ENCODE results near the gene RAB6B. TPM values are rescaled to one million over a fixed set of nuclear protein-coding genes. Genes with fewer than 3 reads are reported as not detected.

RAB6B gene
- total RNA-seq, 4 donors from 2014 or later, result 0.53 to 1.2 (median 0.81) TPM

- Histone ChIP-seq H3K27ac (no peak overlapping the region), H3K4me3 (peak overlapping the region; percentile 36 to 71 (median 51)), H3K27me3 (peaks cover 0 to 4% of the 10 kb centered on the region in 2 donors), H3K36me3 (no peaks in the 10 kb centered on the region), H3K9me3 (no peaks in the 10 kb centered on the region), H3K4me1 (peaks cover 0 to 17% (median 4%) of the 10 kb centered on the region in 4 donors)
- no peak for DNase-seq
- no peak for TF ChIP-seq POLR2A (IDR thresholded peaks at IDR 0.05)
- TF ChIP-seq CTCF (IDR thresholded peaks at IDR 0.05), result no peak
Observed at GRCh38 chr3:133894353-133895207, 1.1 kb downstream of the RAB6B start.

- Histone ChIP-seq H3K27ac (no peak overlapping the region), H3K36me3 (no peaks in the 10 kb centered on the region), H3K27me3 (peaks cover 0 to 4% of the 10 kb centered on the region in 2 donors), H3K9me3 (no peaks in the 10 kb centered on the region), H3K4me1 (peaks cover 0 to 17% (median 4%) of the 10 kb centered on the region in 4 donors), H3K4me3 (no peak overlapping the region)
- no peak for TF ChIP-seq POLR2A (IDR thresholded peaks at IDR 0.05)
- no peak for TF ChIP-seq CTCF (IDR thresholded peaks at IDR 0.05)
- DNase-seq, result no peak
Observed at GRCh38 chr3:133893683-133894352, 1.9 kb downstream of the RAB6B start.

DNA sequence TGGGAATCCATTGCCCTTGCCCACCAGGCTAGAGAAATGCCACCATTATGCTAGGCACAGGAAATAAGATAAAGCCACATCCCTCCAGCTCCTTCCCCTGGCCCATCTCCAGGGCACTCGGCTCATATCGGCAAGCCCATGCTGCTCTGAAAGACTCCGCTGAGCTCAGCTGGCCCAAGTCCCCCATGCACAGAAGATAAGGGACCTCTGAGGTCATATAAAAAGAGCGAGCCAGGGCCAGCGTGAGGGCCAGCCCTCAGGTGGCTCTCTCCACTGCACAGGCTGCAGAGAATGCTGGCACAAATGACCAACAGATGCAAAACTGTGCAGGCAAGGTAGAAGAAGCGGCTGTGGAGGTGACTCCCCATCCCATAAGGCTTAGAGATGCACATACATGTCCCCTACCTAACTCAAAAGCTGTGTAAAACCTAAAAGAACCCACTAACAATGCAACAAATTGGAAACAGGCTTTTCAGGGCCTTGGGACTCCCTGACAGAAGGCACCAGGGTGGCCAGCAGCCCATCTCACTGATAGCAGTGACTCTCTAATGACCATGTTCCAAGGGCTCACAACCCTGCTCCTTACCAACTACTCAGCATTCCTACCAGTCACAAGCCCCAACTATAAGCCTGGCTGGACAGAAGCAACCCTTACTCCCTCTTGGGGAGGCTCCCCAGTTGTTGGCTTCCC, 3.0 kb downstream of the RAB6B start:
- peaks cover 0 to 17% (median 4%) of the 10 kb centered on the region in 4 donors for H3K4me1 ChIP-seq

GRCh38 chr3:133891662-133892378, 3.9 kb downstream of the RAB6B start:
- peaks cover 0 to 4% of the 10 kb centered on the region in 2 donors for H3K27me3 ChIP-seq

More for the DNA sequence above, 3.0 kb downstream of the RAB6B start:
- TF ChIP-seq POLR2A (IDR thresholded peaks at IDR 0.05) (no peak), CTCF (IDR thresholded peaks at IDR 0.05) (no peak)
- no peaks in the 10 kb centered on the region for H3K36me3 ChIP-seq
- no peak overlapping the region for H3K4me3 ChIP-seq
- H3K27me3 ChIP-seq, result peaks cover 0 to 4% of the 10 kb centered on the region in 2 donors
- H3K27ac ChIP-seq, result no peak overlapping the region
- no peaks in the 10 kb centered on the region for H3K9me3 ChIP-seq
- no peak for DNase-seq

More at GRCh38 chr3:133891662-133892378, 3.9 kb downstream of the RAB6B start:
- no peak for DNase-seq
- H3K36me3 ChIP-seq, result no peaks in the 10 kb centered on the region
- no peak overlapping the region for H3K27ac ChIP-seq
- H3K4me1 ChIP-seq, result peaks cover 0 to 17% (median 4%) of the 10 kb centered on the region in 4 donors
- H3K4me3 ChIP-seq, result no peak overlapping the region
- no peaks in the 10 kb centered on the region for H3K9me3 ChIP-seq
- TF ChIP-seq CTCF (IDR thresholded peaks at IDR 0.05), result no peak
- no peak for TF ChIP-seq POLR2A (IDR thresholded peaks at IDR 0.05)
